GM23248 (cell line): Measurements from ENCODE around the gene CDH6.

ENCODE experiments used
- EZH2 ChIP-seq: fragments of 200-600 bp; sonication (generic); IDR thresholded peaks from 2 replicates; pipeline ENCODE4 v1.6.1; 2018; ENCODE audit warnings: antibody characterized with exemption, mild to moderate bottlenecking; ENCODE audit not compliant: insufficient read depth, poor library complexity, severe bottlenecking
- EZH2phosphoT487 ChIP-seq: fragments of 200-600 bp; sonication (generic); IDR thresholded peaks from 2 replicates; pipeline ENCODE4 v1.6.1; 2018; ENCODE audit warnings: antibody characterized with exemption, moderate library complexity, mild to moderate bottlenecking, low read depth; ENCODE audit not compliant: insufficient read depth

- TF ChIP-seq EZH2phosphoT487 (no peak), EZH2 (no peak)
These were observed 49.1 kb upstream of the CDH6 start for GRCh38 chr5:31144364-31144763.
